GM19239 (cell line): Measurements from ENCODE around the gene RALGAPA2.

ENCODE experiments used
- DNase-seq: peaks from one replicate; pipeline ENCODE4 v3.0.0; 2011; ENCODE audit warnings: low spot score; ENCODE audit not compliant: insufficient read length
- FAIRE-seq: peaks from 2 replicates; lab custom pipeline; 2011; peaks lifted over from hg19 to GRCh38; lab: Jason Lieb, UNC

Gene RALGAPA2

DNA sequence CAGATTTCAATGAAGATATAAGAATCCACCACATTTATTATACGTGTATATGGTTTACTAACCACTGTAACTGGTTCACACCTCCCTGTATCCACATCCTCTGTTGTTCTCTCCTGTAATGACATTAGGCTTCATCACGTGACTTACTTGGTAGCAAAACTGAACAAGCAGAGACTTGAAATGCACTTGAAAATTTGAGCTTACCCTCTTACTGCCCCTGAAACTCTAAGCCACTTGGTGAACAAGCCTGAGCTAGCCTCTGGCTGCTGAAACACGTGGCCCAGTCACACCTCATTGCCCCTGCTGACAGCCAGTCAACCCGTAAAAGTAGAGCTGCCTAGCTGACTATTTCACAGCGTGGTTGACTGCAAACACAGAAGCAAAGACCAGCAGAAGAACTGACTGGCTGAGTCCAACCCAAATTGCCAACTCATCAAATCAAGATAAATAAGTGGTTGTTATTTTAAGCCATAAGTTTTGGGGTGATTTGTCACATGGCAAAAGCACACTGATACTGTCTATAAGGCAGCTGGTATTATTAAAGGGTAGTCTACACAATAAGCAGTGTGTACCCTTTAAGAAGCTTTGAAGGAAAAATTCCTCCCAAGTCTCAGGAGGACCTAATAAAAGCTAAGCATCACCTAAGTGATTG, 109.0 kb downstream of the RALGAPA2 start:
- FAIRE-seq (peak; percentile 96), DNase-seq (peak; percentile 50)

GRCh38 chr20:20597966-20598365, 114.5 kb downstream of the RALGAPA2 start:
- no peak for FAIRE-seq
- DNase-seq = no peak

- FAIRE-seq = no peak
- DNase-seq = no peak
Observed at GRCh38 chr20:20594171-20594530, 118.3 kb downstream of the RALGAPA2 start.

DNA sequence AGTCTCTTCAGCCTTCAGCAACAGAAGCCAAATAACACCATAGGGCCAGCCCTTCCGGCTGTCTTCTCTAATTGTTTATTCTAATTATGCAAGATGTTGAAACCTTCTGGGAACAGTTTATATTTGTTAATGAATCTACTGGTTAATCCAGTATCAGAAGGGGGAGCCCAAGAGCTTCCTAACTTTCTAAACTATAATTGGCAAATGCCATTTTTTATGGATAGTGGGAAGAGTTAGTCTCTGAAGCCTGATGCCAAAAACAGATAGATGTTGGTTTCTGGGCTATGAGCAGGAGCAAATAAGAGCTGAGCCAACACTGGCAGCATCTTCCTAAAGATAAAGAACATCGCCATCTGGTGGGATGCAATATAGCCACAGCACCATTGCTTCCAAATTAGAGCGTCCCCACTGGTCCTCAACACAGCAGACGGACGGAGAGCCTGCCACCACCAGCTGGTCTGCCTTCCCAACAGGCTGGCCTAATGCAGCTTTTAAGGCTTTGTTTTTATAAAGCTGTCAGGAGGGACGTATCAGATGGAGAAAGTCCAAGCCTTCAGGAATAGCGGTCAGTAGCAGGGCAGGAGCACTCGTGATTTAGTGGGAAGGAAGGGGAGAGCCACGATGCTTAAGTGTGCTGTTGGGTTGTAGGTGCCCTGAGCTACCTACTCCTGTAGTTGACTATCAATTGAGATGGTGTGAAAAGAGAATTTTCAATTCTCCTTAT, 118.8 kb downstream of the RALGAPA2 start:
- DNase-seq (peak; percentile 16), FAIRE-seq (peak; percentile 4)

GRCh38 chr20:20585146-20585545, 127.3 kb downstream of the RALGAPA2 start:
- no peak for DNase-seq
- no peak for FAIRE-seq

GRCh38 chr20:20582734-20583133, 129.7 kb downstream of the RALGAPA2 start:
- DNase-seq (no peak), FAIRE-seq (no peak)

GRCh38 chr20:20580139-20580538, 132.3 kb downstream of the RALGAPA2 start:
- DNase-seq (no peak), FAIRE-seq (no peak)

GRCh38 chr20:20578838-20579237, 133.6 kb downstream of the RALGAPA2 start:
- DNase-seq (no peak), FAIRE-seq (no peak)

- no peak for FAIRE-seq
- DNase-seq = no peak
Observed at GRCh38 chr20:20573797-20574196, 138.6 kb downstream of the RALGAPA2 start.

- DNase-seq (no peak), FAIRE-seq (no peak)
Observed at GRCh38 chr20:20571068-20571780, 141.2 kb downstream of the RALGAPA2 start.

DNA sequence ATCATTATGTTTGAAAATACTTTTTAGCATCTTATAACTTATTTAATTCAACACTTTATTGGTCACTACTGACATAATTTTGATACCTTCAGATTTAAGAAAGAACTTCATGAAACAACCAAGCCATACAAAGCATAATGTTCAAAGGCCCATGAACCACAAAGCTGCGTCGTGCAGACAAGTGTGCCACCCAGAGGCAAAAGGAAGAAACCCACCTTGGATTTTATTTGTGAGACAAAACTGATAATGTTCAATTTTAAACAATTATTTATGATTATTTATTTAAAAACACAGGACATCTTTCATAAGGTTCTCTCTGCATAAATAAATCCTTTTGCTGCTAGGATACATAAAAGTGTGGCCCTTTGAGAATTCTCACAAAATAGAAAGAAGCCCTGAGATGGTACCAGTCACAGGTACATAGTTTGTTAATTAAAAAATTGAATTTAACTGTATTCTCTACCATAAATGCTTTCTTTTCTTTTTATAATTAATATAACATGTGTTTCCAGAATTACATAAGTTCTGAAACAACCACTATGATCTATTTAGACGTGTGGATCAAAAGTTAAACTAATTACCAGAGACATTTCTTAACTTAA, 143.7 kb downstream of the RALGAPA2 start:
- FAIRE-seq (peak; percentile 87), DNase-seq (no peak)

DNA sequence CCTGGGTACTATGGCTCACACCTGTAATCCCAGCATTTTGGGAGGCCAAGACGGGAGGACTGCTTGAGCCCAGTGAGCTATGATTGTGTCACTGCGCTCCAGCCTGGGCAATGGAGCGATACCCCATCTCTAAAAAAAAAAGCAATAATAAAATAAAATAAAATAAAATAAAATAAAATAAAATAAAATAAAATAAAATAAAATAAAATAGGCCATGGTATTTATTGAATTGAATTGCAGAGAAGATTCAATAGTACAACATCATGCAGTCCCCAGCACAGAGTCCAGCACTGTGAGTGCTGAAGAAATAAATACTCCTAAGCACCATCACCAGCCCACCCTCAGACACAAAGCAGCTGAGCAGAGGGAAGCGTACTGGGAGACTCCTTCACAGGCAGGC, 144.7 kb downstream of the RALGAPA2 start:
- FAIRE-seq = no peak

DNA sequence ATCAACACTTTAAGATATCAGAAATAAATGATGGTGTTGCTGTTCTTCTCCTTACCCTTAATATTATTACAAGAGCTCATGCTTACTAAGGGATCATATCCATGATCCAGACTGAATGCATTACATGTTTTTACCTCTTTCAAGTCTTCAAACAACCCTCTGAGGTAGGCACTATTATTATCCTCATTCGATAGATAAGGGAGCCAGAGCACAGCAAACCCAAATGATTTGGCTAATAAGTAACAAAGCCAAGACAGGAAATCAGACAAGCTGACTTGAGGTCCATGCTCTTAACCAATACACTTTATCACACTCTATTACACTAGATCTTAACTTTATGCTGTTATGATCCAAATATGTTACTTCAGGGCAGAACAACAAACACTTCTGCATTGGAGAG, 145.9 kb downstream of the RALGAPA2 start:
- FAIRE-seq = no peak
- DNase-seq = no peak

More for the DNA sequence above, 144.7 kb downstream of the RALGAPA2 start:
- DNase-seq = no peak

GRCh38 chr20:20564279-20564678, 148.2 kb downstream of the RALGAPA2 start:
- no peak for DNase-seq
- no peak for FAIRE-seq

GRCh38 chr20:20562507-20562906, 149.9 kb downstream of the RALGAPA2 start:
- no peak for DNase-seq
- no peak for FAIRE-seq

DNA sequence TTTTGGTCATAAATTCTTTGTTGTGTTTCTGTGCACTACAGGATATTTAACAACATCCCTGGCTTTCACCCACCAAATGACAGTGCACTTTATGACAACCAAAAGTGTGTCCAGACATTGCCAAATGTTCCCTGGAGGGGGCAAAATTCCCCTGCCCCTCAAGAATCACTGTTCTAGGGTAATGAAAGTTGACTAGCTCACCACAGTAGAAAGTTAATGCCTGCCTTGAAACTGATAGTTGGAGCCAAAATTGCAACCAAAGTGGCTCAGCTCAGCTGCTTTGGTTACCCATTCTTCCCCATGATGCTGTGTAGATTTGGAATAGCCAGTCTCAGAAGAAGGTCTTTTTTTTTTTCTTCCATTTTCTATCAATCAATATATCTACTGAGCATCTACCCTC, 150.6 kb downstream of the RALGAPA2 start:
- peak; percentile 81 for FAIRE-seq
- DNase-seq = no peak

GRCh38 chr20:20561172-20561571, 151.3 kb downstream of the RALGAPA2 start:
- DNase-seq = no peak

GRCh38 chr20:20557406-20557805, 155.0 kb downstream of the RALGAPA2 start:
- FAIRE-seq (no peak), DNase-seq (no peak)

More at GRCh38 chr20:20561172-20561571, 151.3 kb downstream of the RALGAPA2 start:
- no peak for FAIRE-seq

- FAIRE-seq = no peak
- DNase-seq = no peak
Observed at GRCh38 chr20:20555838-20556237, 156.6 kb downstream of the RALGAPA2 start.

GRCh38 chr20:20554951-20555350, 157.5 kb downstream of the RALGAPA2 start:
- FAIRE-seq (no peak), DNase-seq (no peak)

DNA sequence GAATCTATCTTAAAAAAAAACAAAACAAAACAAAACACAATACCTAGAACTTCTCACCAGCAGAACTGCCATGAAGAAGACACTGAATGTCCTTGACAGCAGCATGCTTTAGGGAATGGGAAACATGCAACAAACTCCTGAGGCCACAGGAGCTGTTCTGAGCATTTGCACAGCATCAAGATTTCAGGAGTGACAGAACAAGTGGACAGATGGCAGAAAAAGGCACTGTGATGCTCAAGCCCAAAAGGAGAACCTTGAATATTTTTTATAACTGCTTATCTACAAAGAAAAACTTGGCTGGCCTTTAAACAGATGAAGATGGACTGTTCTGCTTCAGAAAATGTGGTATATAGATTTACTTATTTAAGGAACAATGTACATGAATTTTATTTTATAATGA, 158.9 kb downstream of the RALGAPA2 start:
- FAIRE-seq (no peak), DNase-seq (no peak)
